ENCODE results near the gene VAC14.
"Not testable (repeated sequence)": the region's sequence is repeated elsewhere in the genome, so short reads cannot be mapped to it uniquely, and the experiment has no call there.

DNA sequence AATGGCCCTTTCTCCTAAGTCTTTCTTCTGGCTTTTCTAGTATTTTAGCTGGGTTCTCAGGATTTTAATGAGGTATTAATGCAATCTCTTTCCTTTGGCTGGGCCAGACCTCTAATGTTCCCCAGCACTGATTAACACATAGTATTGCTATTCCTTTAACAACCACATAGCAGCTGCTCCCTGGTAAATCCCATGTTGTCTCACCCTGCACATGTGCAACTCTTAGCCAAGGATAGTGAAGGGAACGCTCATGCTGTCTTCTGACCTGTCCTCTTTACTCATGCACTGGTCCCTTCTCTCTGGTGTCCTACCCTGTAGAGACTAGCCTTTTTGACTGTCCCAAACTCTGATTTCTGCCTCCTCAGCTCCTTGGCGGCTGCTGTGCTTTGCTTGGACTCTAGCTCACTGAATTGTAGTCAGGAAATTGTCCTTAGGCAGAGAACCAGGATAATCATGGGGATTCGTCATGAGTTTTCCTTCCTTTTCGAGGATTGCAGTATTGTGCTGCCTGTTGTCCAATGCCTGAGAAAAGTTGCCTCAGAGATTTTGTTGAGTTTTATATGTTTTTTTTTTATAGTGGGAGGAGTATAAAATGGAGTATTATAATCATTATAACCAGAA lies 22.6 kb upstream of the VAC14 start:
- not testable (repeated sequence) for TF ChIP-seq CTCF, POLR2A (IDR thresholded peaks at IDR 0.05)
